B cell (primary cell): ENCODE data around the gene SKIC2.
"Not testable (repeated sequence)": the region's sequence is repeated elsewhere in the genome, so short reads cannot be mapped to it uniquely, and the experiment has no call there.

Experiments used
- CTCF ChIP-seq: fragments of 200-600 bp; IDR thresholded peaks from one replicate; pipeline ENCODE4 v1.8.0; 2022; ENCODE audit warnings: antibody characterized with exemption, mild to moderate bottlenecking
- EZH2 ChIP-seq: IDR thresholded peaks from 2 replicates; pipeline ENCODE4 v1.6.1; 2012; ENCODE audit warnings: borderline replicate concordance, low read depth, mild to moderate bottlenecking, moderate library complexity, low read length; ENCODE audit not compliant: insufficient read depth, poor library complexity, severe bottlenecking

GRCh38 chr6:31996385-31996784, 37.4 kb downstream of the SKIC2 start:
- not testable (repeated sequence) for TF ChIP-seq CTCF, EZH2
